ENCODE measurements around the gene CDH16.

Gene CDH16

DNA sequence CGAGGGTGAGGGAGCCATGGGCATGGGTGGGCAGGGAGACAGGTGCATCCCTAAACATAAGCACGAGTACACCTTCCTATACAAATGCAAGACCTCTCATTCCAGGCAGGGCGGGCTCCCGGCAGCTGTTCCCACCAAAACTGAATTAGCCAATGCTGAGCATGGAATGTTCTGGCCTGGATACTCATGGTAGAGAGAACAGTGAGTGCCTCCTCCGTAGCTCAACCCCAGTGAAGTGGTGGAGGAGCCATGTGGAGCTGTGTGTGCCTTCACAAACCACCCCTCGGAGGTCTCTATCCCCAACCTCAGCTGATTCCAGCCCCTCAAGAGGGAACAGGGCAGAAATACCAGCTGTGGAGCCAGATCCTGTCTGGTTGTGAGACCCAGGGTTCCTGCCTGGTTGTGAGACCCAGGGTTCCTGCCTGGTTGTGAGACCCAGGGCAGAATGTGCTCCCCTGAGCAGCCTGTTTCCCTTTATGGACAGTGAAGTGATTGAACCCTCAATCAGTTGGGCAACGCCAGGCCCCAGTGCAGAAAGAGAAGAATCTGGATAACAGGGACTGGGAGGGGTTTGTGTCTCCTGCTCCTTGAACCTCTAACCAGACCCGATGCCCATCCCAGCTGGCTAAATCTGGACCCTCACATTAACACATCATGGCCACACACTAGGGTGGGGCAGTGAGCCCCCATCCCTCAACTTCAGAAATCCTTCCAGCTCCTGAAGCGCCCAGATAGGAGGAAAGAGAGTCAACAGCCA is 2.4 kb upstream of the CDH16 start:
- no peak for TF ChIP-seq SPI1 (IDR thresholded peaks at IDR 0.05; ENCODE audit: borderline replicate concordance, low read depth)
- TF ChIP-seq, protein P1, sequence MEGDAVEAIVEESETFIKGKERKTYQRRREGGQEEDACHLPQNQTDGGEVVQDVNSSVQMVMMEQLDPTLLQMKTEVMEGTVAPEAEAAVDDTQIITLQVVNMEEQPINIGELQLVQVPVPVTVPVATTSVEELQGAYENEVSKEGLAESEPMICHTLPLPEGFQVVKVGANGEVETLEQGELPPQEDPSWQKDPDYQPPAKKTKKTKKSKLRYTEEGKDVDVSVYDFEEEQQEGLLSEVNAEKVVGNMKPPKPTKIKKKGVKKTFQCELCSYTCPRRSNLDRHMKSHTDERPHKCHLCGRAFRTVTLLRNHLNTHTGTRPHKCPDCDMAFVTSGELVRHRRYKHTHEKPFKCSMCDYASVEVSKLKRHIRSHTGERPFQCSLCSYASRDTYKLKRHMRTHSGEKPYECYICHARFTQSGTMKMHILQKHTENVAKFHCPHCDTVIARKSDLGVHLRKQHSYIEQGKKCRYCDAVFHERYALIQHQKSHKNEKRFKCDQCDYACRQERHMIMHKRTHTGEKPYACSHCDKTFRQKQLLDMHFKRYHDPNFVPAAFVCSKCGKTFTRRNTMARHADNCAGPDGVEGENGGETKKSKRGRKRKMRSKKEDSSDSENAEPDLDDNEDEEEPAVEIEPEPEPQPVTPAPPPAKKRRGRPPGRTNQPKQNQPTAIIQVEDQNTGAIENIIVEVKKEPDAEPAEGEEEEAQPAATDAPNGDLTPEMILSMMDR (IDR thresholded peaks at IDR 0.05; ENCODE audit: insufficient read depth, low read length): no peak
- TF ChIP-seq, protein P2, sequence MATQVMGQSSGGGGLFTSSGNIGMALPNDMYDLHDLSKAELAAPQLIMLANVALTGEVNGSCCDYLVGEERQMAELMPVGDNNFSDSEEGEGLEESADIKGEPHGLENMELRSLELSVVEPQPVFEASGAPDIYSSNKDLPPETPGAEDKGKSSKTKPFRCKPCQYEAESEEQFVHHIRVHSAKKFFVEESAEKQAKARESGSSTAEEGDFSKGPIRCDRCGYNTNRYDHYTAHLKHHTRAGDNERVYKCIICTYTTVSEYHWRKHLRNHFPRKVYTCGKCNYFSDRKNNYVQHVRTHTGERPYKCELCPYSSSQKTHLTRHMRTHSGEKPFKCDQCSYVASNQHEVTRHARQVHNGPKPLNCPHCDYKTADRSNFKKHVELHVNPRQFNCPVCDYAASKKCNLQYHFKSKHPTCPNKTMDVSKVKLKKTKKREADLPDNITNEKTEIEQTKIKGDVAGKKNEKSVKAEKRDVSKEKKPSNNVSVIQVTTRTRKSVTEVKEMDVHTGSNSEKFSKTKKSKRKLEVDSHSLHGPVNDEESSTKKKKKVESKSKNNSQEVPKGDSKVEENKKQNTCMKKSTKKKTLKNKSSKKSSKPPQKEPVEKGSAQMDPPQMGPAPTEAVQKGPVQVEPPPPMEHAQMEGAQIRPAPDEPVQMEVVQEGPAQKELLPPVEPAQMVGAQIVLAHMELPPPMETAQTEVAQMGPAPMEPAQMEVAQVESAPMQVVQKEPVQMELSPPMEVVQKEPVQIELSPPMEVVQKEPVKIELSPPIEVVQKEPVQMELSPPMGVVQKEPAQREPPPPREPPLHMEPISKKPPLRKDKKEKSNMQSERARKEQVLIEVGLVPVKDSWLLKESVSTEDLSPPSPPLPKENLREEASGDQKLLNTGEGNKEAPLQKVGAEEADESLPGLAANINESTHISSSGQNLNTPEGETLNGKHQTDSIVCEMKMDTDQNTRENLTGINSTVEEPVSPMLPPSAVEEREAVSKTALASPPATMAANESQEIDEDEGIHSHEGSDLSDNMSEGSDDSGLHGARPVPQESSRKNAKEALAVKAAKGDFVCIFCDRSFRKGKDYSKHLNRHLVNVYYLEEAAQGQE (IDR thresholded peaks at IDR 0.05; ENCODE audit: insufficient replicate concordance, low read depth): no peak
- no peak for TF ChIP-seq GABPA (IDR thresholded peaks at IDR 0.05; ENCODE audit: low read depth)
- no peak for TF ChIP-seq POLR2AphosphoS5 (IDR thresholded peaks at IDR 0.05; ENCODE audit: low read depth)
- no peak overlapping the region for H3K27ac ChIP-seq (replicated peaks)
- DNase-seq (ENCODE audit: low read depth in 1 of 2, low spot score in 1 of 2): no peak
- H3K4me3 ChIP-seq (replicated peaks; ENCODE audit: insufficient read depth, low read length): no peak overlapping the region
- H3K27me3 ChIP-seq (ENCODE audit: insufficient read depth, poor library complexity, severe bottlenecking): peaks cover 32% of the 10 kb centered on the region

DNA sequence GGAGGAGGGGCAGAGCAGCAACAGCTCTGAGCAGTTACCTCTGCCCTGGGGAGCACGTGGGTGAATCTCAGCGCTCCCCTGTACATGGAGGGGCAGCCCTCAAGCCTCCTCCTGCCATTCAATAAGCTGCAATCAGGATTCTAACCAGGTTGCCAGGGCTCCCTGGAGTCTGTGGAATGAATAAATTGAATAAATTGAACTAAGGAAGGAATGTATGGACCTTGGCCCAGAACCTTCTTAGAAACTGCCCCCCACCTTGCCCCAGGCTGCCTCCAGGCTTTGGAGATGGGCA is 1.6 kb upstream of the CDH16 start:
- TF ChIP-seq POLR2AphosphoS5 (IDR thresholded peaks at IDR 0.05; ENCODE audit: low read depth): no peak
- no peak for TF ChIP-seq SPI1 (IDR thresholded peaks at IDR 0.05; ENCODE audit: borderline replicate concordance, low read depth)
- TF ChIP-seq, protein P1 (IDR thresholded peaks at IDR 0.05; ENCODE audit: insufficient read depth, low read length): no peak
- TF ChIP-seq, protein P2 (IDR thresholded peaks at IDR 0.05; ENCODE audit: insufficient replicate concordance, low read depth): no peak
- no peak for TF ChIP-seq GABPA (IDR thresholded peaks at IDR 0.05; ENCODE audit: low read depth)
- H3K27ac ChIP-seq (replicated peaks): no peak overlapping the region
- H3K27me3 ChIP-seq (ENCODE audit: insufficient read depth, poor library complexity, severe bottlenecking): peaks cover 25% of the 10 kb centered on the region
- H3K4me3 ChIP-seq (replicated peaks; ENCODE audit: insufficient read depth, low read length): no peak overlapping the region
- no peak for DNase-seq (ENCODE audit: low read depth in 1 of 2, low spot score in 1 of 2)

DNA sequence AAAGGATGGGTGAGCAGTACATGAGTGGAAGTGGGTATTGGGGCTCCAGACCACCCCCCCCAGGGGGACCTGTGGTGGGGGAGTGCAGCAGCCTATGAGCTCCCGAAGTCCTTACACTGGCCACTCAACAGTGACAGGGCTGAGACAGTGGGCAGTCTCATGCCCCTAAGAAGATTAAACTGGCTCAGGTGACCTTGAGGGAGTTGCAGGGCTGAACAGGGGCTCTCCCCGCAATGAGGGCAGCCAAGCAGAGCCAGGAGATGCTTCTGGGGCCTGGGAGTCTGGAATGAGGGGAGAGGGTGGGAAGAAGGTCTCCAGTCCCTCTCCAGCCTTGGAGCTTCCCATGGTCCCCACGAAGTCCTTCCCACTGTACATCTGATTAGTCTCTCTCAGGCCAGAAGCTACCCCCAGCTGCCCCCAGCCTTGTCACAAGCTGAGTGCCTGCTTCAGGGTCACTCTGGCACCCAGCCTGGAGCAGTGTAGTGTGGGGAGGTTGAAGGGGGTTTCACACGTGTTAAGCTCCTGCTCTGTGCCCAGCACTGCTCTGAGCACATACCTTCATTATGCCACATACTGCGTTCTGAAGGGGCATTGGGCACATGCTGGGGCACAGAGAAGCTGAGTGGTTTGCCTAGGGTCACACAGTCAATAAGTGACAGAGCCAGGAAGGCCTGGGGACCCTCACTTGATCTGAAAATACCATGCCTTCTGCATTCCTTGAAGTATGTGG is 1.0 kb upstream of the CDH16 start:
- TF ChIP-seq SPI1 (IDR thresholded peaks at IDR 0.05; ENCODE audit: borderline replicate concordance, low read depth) (no peak), GABPA (IDR thresholded peaks at IDR 0.05; ENCODE audit: low read depth) (no peak), POLR2AphosphoS5 (IDR thresholded peaks at IDR 0.05; ENCODE audit: low read depth) (no peak)
- TF ChIP-seq, protein P2 (IDR thresholded peaks at IDR 0.05; ENCODE audit: insufficient replicate concordance, low read depth): no peak
- TF ChIP-seq, protein P1 (IDR thresholded peaks at IDR 0.05; ENCODE audit: insufficient read depth, low read length): no peak
- H3K27ac ChIP-seq (replicated peaks): no peak overlapping the region
- DNase-seq (ENCODE audit: low read depth in 1 of 2, low spot score in 1 of 2): no peak
- peaks cover 22% of the 10 kb centered on the region for H3K27me3 ChIP-seq (ENCODE audit: insufficient read depth, poor library complexity, severe bottlenecking)
- H3K4me3 ChIP-seq (replicated peaks; ENCODE audit: insufficient read depth, low read length): no peak overlapping the region

Data from HL-60 (cell line).